Pancreas (tissue), 10 donors: ENCODE data around the gene POFUT1. TPM values are rescaled to one million over a fixed set of nuclear protein-coding genes. Genes with fewer than 3 reads are reported as not detected.
A peak's percentile ranks its signal among the peaks of the same experiment; 100 is the strongest.

Source experiments
- ATAC-seq, 4 donors: fragments of 200-7000 bp; cut with Tn5 transposase; one replicate each; pipeline versions ENCODE4 v1.8.0 to v1.9.1; 2020; ENCODE audit warnings: mild to moderate bottlenecking in 4 of 4, moderate library complexity in 4 of 4
- DNase-seq, 6 donors: peaks; one replicate each; pipeline ENCODE4 v3.0.0-alpha.2; 2020
- FAIRE-seq: peaks from 2 replicates; lab custom pipeline; 2012; peaks lifted over from hg19 to GRCh38; lab: Jason Lieb, UNC
- H3K27ac ChIP-seq, 4 donors: fragments of 200-600 bp; sonication (generic); 1 replicate in 3 of 4; 2 replicates in 1 of 4; pipeline versions ENCODE4 v1.5.0 to v1.8.0; 2020
- H3K27me3 ChIP-seq, 4 donors: fragments of 200-600 bp; one replicate each; pipeline ENCODE4 v1.8.0; 2021
- H3K36me3 ChIP-seq, 3 donors: fragments of 200-600 bp; sonication (generic) in 1 of 3; one replicate each; pipeline versions ENCODE4 v1.5.0 to v1.8.0; 2020 to 2021
- H3K4me1 ChIP-seq, 3 donors: fragments of 200-600 bp; one replicate each; pipeline ENCODE4 v1.8.0; 2021
- H3K4me3 ChIP-seq, 4 donors: fragments of 200-600 bp; sonication (generic) in 2 of 4; one replicate each; pipeline versions ENCODE4 v1.5.0 to v1.8.0; 2020 to 2021
- H3K9me3 ChIP-seq, 4 donors: fragments of 200-600 bp; one replicate each; pipeline ENCODE4 v1.8.0; 2021
- WGBS, 2 donors: extraction: QIAGEN DNeasy Blood & Tissue Kit; methylation state at CpG; one replicate each; pipeline ENCODE4 v1.1.7; 2013; 5-methylcytosine and 5-hydroxymethylcytosine counted together
- intact Hi-C, 3 donors: fragments of 100-400 bp; cut with DNase I; formaldehyde crosslinking; loops; one replicate each; pipeline versions ENCODE4 v1.11.1 to v1.14.2; 2022
- polyA plus RNA-seq, 2 donors: library from polyadenylated mRNA; stranded (reverse); fragments of 200-250 nt; gene quantifications; one replicate each; pipeline ENCODE4 v1.2.3, GENCODE V29; 2013
- total RNA-seq, 6 donors: library from RNA; stranded (reverse); fragmentation: NEBNext Ultra II Directional in 4 of 6; extraction: Animal tissue kit (Norgen Biotek cat#: 25700) in 4 of 6; gene quantifications; one replicate each; pipeline versions ENCODE4 v1.2.1 to v1.2.4, GENCODE V29; 2021 to 2023
- TF ChIP-seq, protein P1 (sequence below), 4 donors: fragments of 200-600 bp; sonication (generic) in 3 of 4; IDR thresholded peaks; one replicate each; pipeline versions ENCODE4 v1.5.0 to v1.8.0; 2021; ENCODE audit warnings: antibody characterized with exemption in 4 of 4
- donor health status: healthy with polysubstance abuse.
- donor health status: DM: no; HTN: no; CAD: no; lungs with moderate emphysema.
- donor health status: DM: no; HTN: no; CAD: no.
- donor health status: control.
- donor health status: control.
- donor health status: Bipolar disorder and iron deficiency.
- donor health status: DM: yes; HTN: yes; CAD: no.
- donor health status: DM: no; HTN: no; CAD: no.
- donor health status: DM: no; HTN: no; CAD: no.
- donor health status: DM: yes; HTN: yes; CAD: no.

Gene POFUT1
- total and polyA plus RNA-seq, 8 donors = 7.3 to 20.7 (median 14.9) TPM

DNA sequence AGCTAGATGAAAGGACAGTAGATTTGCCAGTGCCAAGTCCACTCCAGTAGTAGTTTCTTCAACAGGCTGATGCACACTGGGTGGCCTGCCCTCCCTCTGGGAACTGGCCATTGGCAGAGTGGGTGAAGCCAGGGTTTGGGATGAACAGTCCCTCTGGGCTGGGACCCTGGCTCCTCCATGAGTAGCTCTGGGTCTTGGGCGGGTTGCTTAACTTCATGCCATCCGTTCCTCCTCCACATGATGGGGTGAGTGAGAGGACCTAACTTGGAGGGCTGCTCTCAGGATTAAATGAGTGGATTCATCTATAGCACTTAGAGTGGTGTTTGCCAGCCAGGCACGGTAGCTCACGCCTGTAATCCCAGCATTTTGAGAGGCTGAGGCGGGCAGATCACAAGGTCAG, 47.3 kb upstream of the POFUT1 start:
- no peak overlapping the region for H3K27ac ChIP-seq
- FAIRE-seq (no peak), ATAC-seq (no peak), DNase-seq (no peak)
- intact Hi-C loops = no loop called here
- H3K9me3 ChIP-seq = no peaks in the 10 kb centered on the region
- H3K4me3 ChIP-seq = no peak overlapping the region
- H3K27me3 ChIP-seq = no peaks in the 10 kb centered on the region
- WGBS, 2 donors = 95 to 99% methylated on average over 5 of the region's 5 CpGs
- TF ChIP-seq, protein P1, sequence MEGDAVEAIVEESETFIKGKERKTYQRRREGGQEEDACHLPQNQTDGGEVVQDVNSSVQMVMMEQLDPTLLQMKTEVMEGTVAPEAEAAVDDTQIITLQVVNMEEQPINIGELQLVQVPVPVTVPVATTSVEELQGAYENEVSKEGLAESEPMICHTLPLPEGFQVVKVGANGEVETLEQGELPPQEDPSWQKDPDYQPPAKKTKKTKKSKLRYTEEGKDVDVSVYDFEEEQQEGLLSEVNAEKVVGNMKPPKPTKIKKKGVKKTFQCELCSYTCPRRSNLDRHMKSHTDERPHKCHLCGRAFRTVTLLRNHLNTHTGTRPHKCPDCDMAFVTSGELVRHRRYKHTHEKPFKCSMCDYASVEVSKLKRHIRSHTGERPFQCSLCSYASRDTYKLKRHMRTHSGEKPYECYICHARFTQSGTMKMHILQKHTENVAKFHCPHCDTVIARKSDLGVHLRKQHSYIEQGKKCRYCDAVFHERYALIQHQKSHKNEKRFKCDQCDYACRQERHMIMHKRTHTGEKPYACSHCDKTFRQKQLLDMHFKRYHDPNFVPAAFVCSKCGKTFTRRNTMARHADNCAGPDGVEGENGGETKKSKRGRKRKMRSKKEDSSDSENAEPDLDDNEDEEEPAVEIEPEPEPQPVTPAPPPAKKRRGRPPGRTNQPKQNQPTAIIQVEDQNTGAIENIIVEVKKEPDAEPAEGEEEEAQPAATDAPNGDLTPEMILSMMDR (IDR thresholded peaks at IDR 0.05) = no peak
- H3K36me3 ChIP-seq = peaks cover 0 to 47% (median 6%) of the 10 kb centered on the region in 3 donors
- peaks cover 0 to 5% (median 0%) of the 10 kb centered on the region in 3 donors for H3K4me1 ChIP-seq

DNA sequence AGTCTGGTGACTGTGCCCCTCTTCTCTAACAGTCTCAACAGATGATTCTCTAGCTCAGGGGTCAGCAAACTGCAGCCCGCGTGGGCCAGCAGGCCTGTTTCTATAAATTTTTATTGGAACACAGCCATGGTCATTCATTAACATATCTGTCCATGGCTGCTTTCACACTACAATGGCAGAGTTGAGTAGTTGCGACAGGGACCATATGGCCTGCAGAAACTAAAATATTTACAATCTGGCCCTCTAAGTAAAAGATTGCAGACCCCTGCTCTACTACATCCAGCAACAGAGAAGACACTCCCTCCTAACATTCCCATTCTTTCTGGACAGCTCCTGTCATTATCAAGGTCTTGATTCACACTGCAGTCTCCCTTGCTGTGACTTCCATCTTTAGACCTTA, 45.3 kb upstream of the POFUT1 start:
- ATAC-seq (no peak), DNase-seq (no peak), FAIRE-seq (no peak)
- TF ChIP-seq, protein P1 (IDR thresholded peaks at IDR 0.05) = no peak
- intact Hi-C loops = no loop called here
- Histone ChIP-seq H3K9me3 (no peaks in the 10 kb centered on the region), H3K27ac (no peak overlapping the region), H3K4me3 (no peak overlapping the region), H3K4me1 (no peaks in the 10 kb centered on the region), H3K36me3 (peaks cover 0 to 57% (median 6%) of the 10 kb centered on the region in 3 donors), H3K27me3 (no peaks in the 10 kb centered on the region)
- WGBS, 2 donors = 52 to 87% methylated on average over 3 of the region's 3 CpGs

DNA sequence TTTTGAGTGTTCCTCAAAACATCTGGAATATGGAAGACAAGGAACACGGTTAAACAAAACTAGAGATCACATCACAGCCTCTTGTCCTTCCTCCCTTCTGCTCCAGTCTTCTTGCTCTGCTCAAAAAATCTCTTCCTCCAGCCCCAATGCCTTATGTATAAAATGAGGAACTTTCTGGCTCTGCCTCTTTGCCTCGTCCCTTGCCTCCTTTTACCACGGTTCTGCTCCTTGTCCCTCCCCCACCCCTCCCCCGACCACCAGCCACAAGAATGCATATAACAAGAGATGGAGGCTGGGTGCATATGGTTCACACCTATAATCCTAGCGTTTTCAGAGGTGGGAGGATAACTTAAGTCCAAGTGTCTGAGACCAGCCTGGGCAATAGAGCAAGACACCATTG, 43.7 kb upstream of the POFUT1 start:
- no peak for ATAC-seq
- Histone ChIP-seq H3K27me3 (no peaks in the 10 kb centered on the region), H3K4me3 (no peak overlapping the region), H3K27ac (no peak overlapping the region), H3K36me3 (peaks cover 0 to 44% (median 3%) of the 10 kb centered on the region in 3 donors), H3K9me3 (no peaks in the 10 kb centered on the region), H3K4me1 (no peaks in the 10 kb centered on the region)
- WGBS, 2 donors = 85% methylated on average over 5 of the region's 5 CpGs
- TF ChIP-seq, protein P1 (IDR thresholded peaks at IDR 0.05) = no peak
- intact Hi-C loops = no loop called here
- DNase-seq = peak in 1 of 6 donors; percentile 3
- no peak for FAIRE-seq

DNA sequence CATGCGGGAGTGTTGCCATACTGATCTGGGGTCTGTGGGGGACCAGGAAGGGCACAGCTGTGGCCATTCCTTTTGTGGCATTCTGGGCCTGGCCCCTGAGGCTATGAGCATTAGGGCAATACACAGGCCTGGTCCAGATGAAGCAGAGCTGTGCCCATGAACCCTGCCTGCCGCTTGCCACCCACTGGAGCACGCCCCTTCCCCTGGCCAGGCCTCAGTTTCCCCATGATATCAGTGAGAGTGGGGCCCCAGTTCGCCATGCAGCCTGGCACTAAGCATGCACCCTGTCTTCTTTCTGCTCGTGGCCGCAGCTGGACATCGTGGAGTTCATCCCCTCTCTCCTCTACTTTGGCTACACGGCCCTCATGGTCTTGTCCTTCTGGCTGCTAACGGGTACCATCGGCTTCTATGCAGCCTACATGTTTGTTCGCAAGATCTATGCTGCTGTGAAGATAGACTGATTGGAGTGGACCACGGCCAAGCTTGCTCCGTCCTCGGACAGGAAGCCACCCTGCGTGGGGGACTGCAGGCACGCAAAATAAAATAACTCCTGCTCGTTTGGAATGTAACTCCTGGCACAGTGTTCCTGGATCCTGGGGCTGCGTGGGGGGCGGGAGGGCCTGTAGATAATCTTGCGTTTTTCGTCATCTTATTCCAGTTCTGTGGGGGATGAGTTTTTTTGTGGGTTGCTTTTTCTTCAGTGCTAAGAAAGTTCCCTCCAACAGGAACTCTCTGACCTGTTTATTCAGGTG, 42.5 kb upstream of the POFUT1 start:
- H3K9me3 ChIP-seq = no peaks in the 10 kb centered on the region
- ATAC-seq = no peak
- DNase-seq = peak in 1 of 6 donors; percentile 39
- 90% methylated on average over 21 of the region's 21 CpGs for WGBS, 2 donors
- TF ChIP-seq, protein P1 (IDR thresholded peaks at IDR 0.05) = no peak
- no peak for FAIRE-seq
- H3K27me3 ChIP-seq = no peaks in the 10 kb centered on the region
- H3K27ac ChIP-seq = no peak overlapping the region
- intact Hi-C loops = no loop called here
- no peaks in the 10 kb centered on the region for H3K4me1 ChIP-seq
- H3K4me3 ChIP-seq = no peak overlapping the region
- peaks cover 0 to 36% (median 3%) of the 10 kb centered on the region in 3 donors for H3K36me3 ChIP-seq
